NB4 (cell line): ENCODE results near the gene HSPB1.

Source experiments
- DNase-seq: peaks from one replicate; pipeline ENCODE4 v3.0.0; 2010; ENCODE audit warnings: low read depth
- H3K4me3 ChIP-seq: one replicate; pipeline ENCODE4 v1.5.1; 2011; ENCODE audit warnings: mild to moderate bottlenecking, low read depth, low read length, moderate library complexity
- MYC ChIP-seq: IDR thresholded peaks from 2 replicates; pipeline ENCODE4 v1.6.1; 2011; ENCODE audit warnings: low read depth, low read length
- POLR2A ChIP-seq: IDR thresholded peaks from 2 replicates; pipeline ENCODE4 v1.6.1; 2011; ENCODE audit warnings: mild to moderate bottlenecking; ENCODE audit not compliant: insufficient read length; ENCODE audit errors: extremely low read depth
- TF ChIP-seq, protein P1 (sequence below): IDR thresholded peaks from one replicate; pipeline ENCODE4 v1.5.1; 2012; ENCODE audit warnings: low read depth, low read length
- TF ChIP-seq, protein P2 (sequence below): IDR thresholded peaks from 2 replicates; pipeline ENCODE4 v1.6.1; 2011; ENCODE audit warnings: low read depth, low read length

Gene HSPB1

DNA sequence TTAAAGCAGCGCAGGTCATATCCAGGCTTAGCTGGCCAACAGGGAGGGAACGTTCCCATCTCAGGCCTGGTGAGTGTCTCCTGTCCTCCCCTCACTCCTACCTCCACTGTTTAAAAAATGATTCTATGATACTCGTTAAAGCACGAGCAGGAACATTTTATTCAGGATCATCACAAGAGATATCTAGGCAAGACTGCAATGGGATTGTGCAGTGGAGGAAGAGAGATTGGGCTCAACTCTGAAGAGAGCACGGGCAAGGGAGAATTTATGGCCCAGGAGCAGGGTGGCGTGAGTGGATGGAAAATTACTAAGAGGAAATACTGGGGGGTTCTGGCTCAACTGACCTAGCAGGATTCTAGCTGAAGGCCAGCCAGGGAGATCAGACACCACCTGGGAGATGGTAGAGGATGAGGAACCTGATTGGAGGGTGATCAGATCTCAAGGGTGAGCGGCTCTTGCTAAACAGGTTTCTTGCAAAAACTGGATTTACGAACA lies 9.0 kb upstream of the HSPB1 start:
- no peak for DNase-seq
- H3K4me3 ChIP-seq = no peak overlapping the region
- TF ChIP-seq MYC (no peak), POLR2A (no peak)
- TF ChIP-seq, protein P1, sequence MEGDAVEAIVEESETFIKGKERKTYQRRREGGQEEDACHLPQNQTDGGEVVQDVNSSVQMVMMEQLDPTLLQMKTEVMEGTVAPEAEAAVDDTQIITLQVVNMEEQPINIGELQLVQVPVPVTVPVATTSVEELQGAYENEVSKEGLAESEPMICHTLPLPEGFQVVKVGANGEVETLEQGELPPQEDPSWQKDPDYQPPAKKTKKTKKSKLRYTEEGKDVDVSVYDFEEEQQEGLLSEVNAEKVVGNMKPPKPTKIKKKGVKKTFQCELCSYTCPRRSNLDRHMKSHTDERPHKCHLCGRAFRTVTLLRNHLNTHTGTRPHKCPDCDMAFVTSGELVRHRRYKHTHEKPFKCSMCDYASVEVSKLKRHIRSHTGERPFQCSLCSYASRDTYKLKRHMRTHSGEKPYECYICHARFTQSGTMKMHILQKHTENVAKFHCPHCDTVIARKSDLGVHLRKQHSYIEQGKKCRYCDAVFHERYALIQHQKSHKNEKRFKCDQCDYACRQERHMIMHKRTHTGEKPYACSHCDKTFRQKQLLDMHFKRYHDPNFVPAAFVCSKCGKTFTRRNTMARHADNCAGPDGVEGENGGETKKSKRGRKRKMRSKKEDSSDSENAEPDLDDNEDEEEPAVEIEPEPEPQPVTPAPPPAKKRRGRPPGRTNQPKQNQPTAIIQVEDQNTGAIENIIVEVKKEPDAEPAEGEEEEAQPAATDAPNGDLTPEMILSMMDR = no peak
- TF ChIP-seq, protein P2, sequence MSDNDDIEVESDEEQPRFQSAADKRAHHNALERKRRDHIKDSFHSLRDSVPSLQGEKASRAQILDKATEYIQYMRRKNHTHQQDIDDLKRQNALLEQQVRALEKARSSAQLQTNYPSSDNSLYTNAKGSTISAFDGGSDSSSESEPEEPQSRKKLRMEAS = no peak

DNA sequence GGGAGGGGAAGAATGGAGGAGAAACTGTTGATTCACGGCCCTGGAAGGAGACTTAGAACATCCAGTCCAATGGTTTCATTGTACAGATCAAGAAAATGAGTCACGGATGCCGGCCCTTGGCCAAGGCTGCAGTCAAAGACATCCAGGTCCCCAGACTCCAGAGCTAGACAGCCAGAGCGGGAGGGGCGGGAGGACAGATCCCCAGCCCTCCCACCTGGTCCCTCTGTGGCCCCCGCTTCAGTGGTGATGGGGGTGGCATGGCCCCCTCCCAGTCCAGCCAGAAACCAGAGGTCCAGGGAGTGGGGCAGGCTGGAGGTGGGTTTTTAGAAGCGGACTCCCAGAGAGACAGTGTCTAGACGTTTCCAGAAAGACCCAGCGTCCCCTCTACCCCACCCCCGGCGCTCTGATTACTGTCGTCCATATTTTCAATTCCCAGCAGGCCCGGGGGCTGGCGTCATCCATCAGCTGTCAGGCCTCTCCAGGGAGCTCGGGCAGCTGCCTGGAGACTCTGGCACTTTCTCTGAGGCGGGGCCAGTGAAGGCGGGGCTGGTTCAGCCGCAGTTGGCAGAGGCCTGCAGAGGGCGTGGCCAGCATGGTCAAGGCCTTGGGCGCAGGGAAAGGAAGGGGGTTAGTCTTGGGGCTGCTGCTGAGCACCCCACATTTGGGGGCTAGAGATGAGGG lies 8.0 kb upstream of the HSPB1 start:
- 0 out of 2 replicates have a peak, but pooled peaks have one; percentile 15 for TF ChIP-seq MYC
- TF ChIP-seq, protein P2 = no peak
- H3K4me3 ChIP-seq = no peak overlapping the region
- peak; percentile 56 for DNase-seq

DNA sequence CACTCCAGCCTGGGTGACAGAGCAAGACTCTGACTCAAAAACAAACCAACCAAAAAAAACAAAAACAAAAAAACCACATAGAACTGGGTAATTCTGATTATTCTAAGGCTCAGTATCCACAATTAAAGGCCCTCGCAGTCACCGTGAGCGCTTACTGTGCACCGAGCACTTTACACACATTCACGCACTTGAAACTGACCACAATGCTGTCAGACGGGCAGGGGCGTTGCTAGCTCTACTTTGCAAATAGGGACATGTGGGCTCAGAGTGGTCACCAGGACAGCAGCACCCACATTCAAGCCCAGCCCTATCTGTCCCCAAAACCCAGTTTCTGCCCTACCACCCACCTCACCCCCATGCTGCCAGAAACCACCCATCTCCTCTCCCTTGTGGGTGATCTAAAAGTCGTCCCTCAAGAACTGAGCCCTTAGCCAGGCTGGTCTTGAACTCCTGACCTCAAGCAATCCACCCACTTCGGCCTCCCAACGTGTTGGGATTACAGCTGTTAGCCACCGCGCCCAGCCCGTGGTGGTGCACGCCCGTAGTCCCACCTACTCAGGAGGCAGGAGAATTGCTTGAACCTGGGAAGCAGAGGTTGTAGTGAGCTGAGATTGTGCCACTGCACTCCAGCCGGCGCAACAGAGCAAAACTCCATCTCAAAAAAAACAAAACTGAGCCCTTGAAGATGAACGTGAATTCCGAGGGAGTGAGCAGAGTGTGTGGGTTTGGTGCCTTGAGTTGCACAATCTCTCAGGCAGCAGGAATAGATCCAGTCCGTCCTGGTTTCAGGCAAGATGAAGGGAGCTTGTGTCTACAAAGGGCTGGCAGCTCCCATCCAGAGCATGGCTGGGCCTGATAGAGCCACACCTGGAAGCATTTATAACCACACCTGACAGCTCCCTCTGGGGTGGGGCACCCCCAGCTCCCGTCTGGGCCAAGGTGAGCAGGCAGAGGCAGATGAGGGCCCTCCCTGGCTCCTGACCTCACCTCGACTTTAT lies 5.4 kb upstream of the HSPB1 start:
- H3K4me3 ChIP-seq = no peak overlapping the region
- DNase-seq = no peak
- TF ChIP-seq, protein P1 = no peak
- TF ChIP-seq MYC (no peak), POLR2A (no peak)
- TF ChIP-seq, protein P2 = no peak

DNA sequence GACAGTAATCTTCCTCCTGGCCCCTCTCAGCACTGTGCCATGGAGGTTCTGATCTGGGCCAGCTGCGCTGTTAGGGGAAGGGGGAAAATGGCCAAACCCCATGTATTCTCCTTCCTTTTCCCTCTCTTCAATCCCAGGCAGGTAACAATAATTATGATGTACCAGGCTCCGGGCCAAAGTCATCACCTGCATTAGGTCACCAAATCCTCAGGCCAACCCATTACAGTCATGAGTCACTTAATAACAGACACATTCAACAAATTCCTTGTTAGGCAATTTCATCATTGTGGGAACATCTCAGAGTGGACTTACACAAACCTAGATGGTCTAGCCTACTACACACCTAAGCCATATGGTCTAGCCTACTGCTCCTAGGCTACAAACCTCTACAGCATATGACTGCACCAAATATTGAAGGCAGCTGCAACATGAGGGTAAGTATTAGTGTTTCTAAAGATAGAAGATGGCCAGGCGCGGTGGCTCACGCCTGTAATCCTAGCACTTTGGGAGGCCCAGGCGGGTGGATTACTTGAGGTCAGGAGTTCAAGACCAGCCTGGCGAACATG lies 2.2 kb upstream of the HSPB1 start:
- no peak for DNase-seq
- no peak overlapping the region for H3K4me3 ChIP-seq
- TF ChIP-seq POLR2A (no peak), MYC (no peak)
- TF ChIP-seq, protein P1 = no peak
- TF ChIP-seq, protein P2 = no peak

DNA sequence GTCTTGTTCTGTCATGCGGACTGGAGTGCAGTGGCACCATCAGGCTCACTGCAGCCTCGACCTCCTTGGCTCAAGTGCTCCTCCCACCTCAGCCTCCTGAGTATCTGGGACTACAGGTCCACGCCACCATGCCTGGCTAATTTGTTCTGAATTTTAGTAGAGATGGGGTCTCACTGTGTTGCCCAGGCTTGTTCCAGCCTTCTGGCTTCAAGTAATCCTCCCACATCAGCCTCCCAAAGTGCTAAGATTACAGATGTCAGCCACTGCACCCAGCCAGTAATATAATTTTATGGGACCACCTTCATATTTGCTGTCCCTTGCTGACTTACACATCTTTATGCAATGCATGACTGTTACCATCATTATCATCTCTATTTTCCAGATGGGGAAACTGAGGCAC lies 1.5 kb upstream of the HSPB1 start:
- TF ChIP-seq POLR2A = no peak
- TF ChIP-seq, protein P1 = no peak
- TF ChIP-seq MYC = no peak
- TF ChIP-seq, protein P2 = no peak
- DNase-seq = no peak
- H3K4me3 ChIP-seq = no peak overlapping the region
